Stimulated activated naive CD8-positive, alpha-beta T cell treated with anti-CD3 and anti-CD28 coated beads, Interleukin-15, amount 100 ng/mL, for 72 hours (primary cell): ENCODE results near the gene TRABD2B.
A peak's percentile ranks its signal among the peaks of the same experiment; 100 is the strongest.

Source experiments
- ATAC-seq: fragments of 150-1000 bp; cut with Tn5 transposase; 2 replicates; pipeline ENCODE4 v1.10.0; 2021; ENCODE audit warnings: mild to moderate bottlenecking, moderate library complexity
- DNase-seq, 2 donors: peaks; one replicate each; pipeline ENCODE4 v3.0.0; 2021 to 2022
- H3K27ac Mint-ChIP-seq, 2 donors: one replicate each; pipeline ENCODE4 v1.8.0; 2022; ENCODE audit warnings: mild to moderate bottlenecking in 2 of 2, mixed read lengths in 2 of 2, moderate library complexity in 2 of 2
- H3K27me3 Mint-ChIP-seq: one replicate; pipeline ENCODE4 v1.8.0; 2022; ENCODE audit warnings: mixed read lengths
- H3K4me1 Mint-ChIP-seq: one replicate; pipeline ENCODE4 v1.8.0; 2022; ENCODE audit warnings: mild to moderate bottlenecking, mixed read lengths
- H3K4me3 Mint-ChIP-seq, 2 donors: one replicate each; pipeline ENCODE4 v1.8.0; 2022; ENCODE audit warnings: mild to moderate bottlenecking in 2 of 2, mixed read lengths in 2 of 2, moderate library complexity in 1 of 2
- H3K9me3 Mint-ChIP-seq, 2 donors: one replicate each; pipeline ENCODE4 v1.8.0; 2022; ENCODE audit warnings: mixed read lengths in 2 of 2

The TRABD2B gene

DNA sequence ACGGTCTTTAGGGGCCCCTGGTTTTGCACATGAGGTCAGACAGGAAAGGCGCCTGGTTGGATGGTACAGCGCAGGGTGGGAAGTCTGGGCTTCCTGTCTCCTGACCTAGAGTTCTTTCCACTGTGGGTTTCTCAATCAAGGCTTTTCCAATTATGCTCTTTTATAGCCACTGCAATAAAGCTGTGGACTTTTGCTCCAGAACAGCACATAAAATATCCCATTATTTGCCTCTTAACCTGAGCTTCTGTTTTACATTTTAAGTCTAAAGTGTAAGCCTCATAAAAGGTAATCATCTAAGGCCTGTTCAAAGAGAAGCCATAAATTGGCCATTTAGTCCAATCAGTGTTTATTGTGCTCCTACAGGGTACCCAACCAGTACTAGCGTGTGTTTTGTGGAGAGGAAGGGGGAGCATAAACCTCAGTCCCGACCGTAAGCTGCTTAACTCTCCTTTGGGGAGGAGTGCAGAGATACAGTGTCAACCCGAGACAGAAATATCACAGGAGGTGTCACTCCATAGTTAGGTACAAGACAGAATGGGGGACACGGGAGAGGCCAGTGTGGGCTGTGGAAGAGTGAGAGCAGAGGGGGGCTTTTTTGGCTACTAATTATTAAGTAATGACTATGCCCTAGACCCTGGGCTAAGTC is 270.0 kb downstream of the TRABD2B start:
- peaks cover 10% of the 10 kb centered on the region for H3K4me1 Mint-ChIP-seq
- DNase-seq (no peak), ATAC-seq (no peak)
- H3K27me3 Mint-ChIP-seq, result peaks cover 75% of the 10 kb centered on the region
- H3K27ac Mint-ChIP-seq, result no peak overlapping the region
- no peaks in the 10 kb centered on the region for H3K9me3 Mint-ChIP-seq
- no peak overlapping the region for H3K4me3 Mint-ChIP-seq

DNA sequence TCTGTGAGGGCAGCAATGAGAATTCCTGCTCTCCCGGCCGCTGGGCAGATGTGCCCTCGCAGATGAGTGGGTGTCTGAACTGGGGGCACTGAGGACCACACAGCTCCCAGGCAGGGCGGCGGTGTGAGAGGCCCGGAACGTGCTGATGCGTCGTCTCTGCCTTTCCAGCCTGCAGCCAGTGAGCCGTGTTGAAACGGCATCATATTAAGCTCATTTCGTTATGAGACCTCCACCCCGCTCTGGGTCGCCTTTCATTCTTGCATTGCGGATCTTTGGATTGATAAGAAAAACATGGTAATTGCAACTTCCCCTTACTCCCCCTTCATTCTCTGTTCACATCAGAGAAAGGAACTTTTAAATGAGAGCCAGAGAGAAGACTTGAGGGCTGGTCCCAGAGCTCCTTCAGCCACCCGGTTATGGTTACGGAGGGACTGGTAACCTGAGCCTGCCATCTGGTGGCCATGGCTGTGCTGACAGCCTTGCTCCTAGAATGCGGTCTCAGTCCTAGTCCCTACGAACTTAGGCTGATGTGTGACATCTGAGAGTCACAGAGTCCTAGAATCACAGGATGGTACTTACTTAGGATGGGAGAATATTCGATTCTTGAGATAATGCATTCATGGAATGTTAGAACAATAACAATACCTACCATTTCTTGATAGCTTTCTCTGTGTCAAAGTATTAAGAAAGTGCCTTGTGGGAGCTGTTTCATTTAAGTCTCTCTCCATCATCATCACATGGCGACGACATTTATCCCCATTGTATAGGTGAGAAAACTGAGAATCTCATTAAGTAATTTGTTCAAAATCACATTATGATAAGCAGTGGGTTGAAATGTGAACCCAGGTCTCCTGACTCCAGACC is 271.0 kb downstream of the TRABD2B start:
- Mint-ChIP-seq H3K4me3 (peak overlapping the region; percentile 53 to 65), H3K27ac (no peak overlapping the region), H3K9me3 (no peaks in the 10 kb centered on the region), H3K27me3 (peaks cover 76% of the 10 kb centered on the region), H3K4me1 (peaks cover 10% of the 10 kb centered on the region)
- DNase-seq (peak; percentile 48 to 63), ATAC-seq (peak; percentile 87)

DNA sequence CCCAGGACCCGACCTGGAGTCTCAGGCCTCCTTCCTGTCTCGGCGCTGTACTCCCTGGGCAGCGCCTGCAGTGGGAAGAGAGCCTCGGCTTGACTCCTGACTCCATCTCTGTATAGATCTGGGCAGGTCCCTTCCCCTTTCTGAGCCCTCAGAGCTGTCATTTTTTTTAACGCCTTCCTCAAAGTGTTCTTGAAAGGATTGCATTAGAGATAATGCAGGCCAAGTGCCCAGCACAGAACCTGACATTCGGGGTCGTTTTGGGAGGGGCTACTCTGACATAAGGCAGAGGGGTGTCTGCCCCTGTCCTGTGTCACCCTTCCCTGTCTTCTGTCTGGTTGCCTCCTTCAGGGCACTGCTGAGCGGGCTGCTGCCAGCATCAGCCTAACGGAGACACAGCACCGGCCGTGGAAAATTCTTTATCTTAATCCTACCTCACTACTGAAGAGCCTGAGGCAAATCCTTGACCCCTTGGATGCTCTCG is 271.6 kb downstream of the TRABD2B start:
- peaks cover 10% of the 10 kb centered on the region for H3K4me1 Mint-ChIP-seq
- H3K27me3 Mint-ChIP-seq, result peaks cover 74% of the 10 kb centered on the region
- no peaks in the 10 kb centered on the region for H3K9me3 Mint-ChIP-seq
- H3K4me3 Mint-ChIP-seq, result no peak overlapping the region
- ATAC-seq, result no peak
- H3K27ac Mint-ChIP-seq, result no peak overlapping the region
- no peak for DNase-seq

DNA sequence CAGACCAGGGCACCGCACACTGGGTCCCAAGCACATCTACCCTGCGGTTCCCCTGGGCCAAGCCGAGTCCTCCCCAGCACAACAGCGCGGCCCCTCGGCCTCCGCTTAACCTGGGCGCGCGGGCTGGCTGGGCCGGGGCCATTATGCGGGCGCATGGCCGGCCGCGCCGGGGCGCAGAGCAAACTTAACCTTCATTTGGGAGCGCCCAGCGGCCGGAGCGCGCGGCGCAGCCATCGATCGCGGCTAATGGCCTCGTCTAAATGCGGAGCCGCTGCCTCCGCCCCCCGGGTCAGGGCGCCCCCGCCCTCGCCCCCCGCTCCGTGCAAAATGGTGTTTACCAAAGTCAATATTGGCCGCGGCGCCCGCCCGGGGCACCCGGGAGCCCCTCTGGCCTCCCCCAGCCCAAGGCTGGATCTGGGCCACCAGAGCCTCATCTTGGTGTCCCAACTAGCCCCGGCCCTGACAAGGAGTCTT is 272.1 kb downstream of the TRABD2B start:
- Mint-ChIP-seq H3K4me1 (peaks cover 10% of the 10 kb centered on the region), H3K9me3 (no peaks in the 10 kb centered on the region), H3K4me3 (no peak overlapping the region), H3K27ac (no peak overlapping the region), H3K27me3 (peaks cover 75% of the 10 kb centered on the region)
- ATAC-seq (no peak), DNase-seq (no peak)

DNA sequence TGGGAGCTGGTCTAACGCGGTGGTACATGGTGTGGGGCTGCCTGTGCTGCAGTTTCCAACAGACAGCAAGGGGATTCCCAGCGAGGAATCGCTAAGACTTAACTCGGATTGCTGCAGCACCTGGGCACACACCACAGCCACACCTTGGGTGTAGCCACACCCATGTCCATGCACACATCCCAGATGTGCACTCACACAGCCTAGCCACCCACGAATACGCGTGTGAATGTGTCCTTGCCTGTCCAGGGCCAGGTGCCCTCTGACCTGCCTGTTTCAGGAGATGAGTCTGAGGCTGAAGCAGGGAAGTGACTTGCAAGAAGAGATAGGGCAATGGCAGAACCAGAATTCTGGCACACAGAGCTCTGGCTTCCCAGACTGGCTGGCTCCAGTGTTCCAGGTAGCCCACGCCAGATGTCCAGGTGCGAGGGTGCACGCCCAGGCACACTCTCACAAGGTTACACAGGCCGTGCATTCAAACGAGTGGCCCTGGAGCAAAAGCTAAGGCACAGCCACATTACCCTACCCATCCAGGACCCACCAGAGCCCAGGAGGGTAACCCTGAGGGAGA is 272.7 kb downstream of the TRABD2B start:
- DNase-seq (no peak), ATAC-seq (no peak)
- no peak overlapping the region for H3K4me3 Mint-ChIP-seq
- peaks cover 10% of the 10 kb centered on the region for H3K4me1 Mint-ChIP-seq
- H3K27ac Mint-ChIP-seq, result no peak overlapping the region
- H3K9me3 Mint-ChIP-seq, result no peaks in the 10 kb centered on the region
- H3K27me3 Mint-ChIP-seq, result peaks cover 80% of the 10 kb centered on the region

- H3K9me3 Mint-ChIP-seq, result no peaks in the 10 kb centered on the region
- ATAC-seq (no peak), DNase-seq (no peak)
- H3K4me3 Mint-ChIP-seq, result no peak overlapping the region
- H3K4me1 Mint-ChIP-seq, result peaks cover 10% of the 10 kb centered on the region
- peaks cover 77% of the 10 kb centered on the region for H3K27me3 Mint-ChIP-seq
- H3K27ac Mint-ChIP-seq, result no peak overlapping the region
These were observed 274.1 kb downstream of the TRABD2B start for GRCh38 chr1:47722909-47723580.

DNA sequence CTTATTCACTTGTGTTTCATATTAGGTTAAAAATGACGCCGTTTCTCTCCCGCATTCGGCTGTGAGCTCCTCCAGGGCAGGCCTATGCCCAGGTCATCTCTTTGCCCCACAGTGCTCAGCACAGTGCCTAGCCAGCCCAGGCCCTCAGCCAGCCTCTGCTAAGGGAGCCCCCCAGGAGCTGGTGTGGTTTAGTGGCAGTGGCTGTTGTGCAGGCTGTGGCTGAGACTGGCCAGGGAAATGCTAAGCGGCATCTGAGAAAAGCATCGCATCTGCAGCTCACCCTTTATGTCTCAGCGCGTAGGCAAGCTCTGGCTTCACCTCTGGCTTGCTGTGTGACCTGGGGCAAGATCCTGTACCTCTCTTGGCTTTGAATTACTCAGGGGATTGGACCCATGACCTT is 275.1 kb downstream of the TRABD2B start:
- Mint-ChIP-seq H3K4me1 (peaks cover 10% of the 10 kb centered on the region), H3K27me3 (peaks cover 67% of the 10 kb centered on the region), H3K4me3 (no peak overlapping the region), H3K27ac (no peak overlapping the region), H3K9me3 (no peaks in the 10 kb centered on the region)
- ATAC-seq (no peak), DNase-seq (no peak)

GRCh38 chr1:47720111-47720510 is 277.1 kb downstream of the TRABD2B start:
- DNase-seq (no peak), ATAC-seq (no peak)
- no peak overlapping the region for H3K4me3 Mint-ChIP-seq
- no peak overlapping the region for H3K27ac Mint-ChIP-seq
- no peaks in the 10 kb centered on the region for H3K4me1 Mint-ChIP-seq
- H3K9me3 Mint-ChIP-seq, result no peaks in the 10 kb centered on the region
- H3K27me3 Mint-ChIP-seq, result peaks cover 67% of the 10 kb centered on the region

DNA sequence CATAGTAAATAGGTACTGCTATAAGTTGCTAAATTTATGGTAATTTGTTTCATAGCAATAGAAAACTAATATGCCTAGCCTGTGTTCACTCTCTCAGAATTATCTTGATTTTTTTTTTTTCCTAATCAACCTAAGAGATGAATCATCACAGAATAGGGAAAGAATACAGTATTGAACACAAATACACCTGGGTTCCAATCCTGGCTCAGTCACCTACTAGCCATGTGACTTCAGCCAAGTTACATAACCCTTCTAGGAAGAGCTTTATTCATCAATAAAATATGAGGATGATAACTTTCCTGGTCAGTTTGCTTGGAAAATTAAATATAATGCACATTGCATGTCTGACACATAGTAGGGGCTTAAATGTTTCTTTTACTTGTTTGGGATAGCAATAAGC is 279.8 kb downstream of the TRABD2B start:
- Mint-ChIP-seq H3K4me3 (no peak overlapping the region), H3K27me3 (peaks cover 65% of the 10 kb centered on the region), H3K9me3 (no peaks in the 10 kb centered on the region), H3K4me1 (no peaks in the 10 kb centered on the region), H3K27ac (no peak overlapping the region)
- DNase-seq (no peak), ATAC-seq (no peak)

- Mint-ChIP-seq H3K4me1 (peaks cover 19% of the 10 kb centered on the region), H3K9me3 (no peaks in the 10 kb centered on the region), H3K27me3 (peaks cover 77% of the 10 kb centered on the region), H3K4me3 (no peak overlapping the region), H3K27ac (no peak overlapping the region)
- ATAC-seq, result no peak
- no peak for DNase-seq
These were observed 283.0 kb downstream of the TRABD2B start for GRCh38 chr1:47713975-47714767.

- peaks cover 26% of the 10 kb centered on the region for H3K4me1 Mint-ChIP-seq
- no peak for ATAC-seq
- no peaks in the 10 kb centered on the region for H3K9me3 Mint-ChIP-seq
- no peak for DNase-seq
- H3K27me3 Mint-ChIP-seq, result peaks cover 84% of the 10 kb centered on the region
- H3K27ac Mint-ChIP-seq, result no peak overlapping the region
- no peak overlapping the region for H3K4me3 Mint-ChIP-seq
These were observed 283.7 kb downstream of the TRABD2B start for GRCh38 chr1:47713333-47713953.

GRCh38 chr1:47712596-47713299 is 284.4 kb downstream of the TRABD2B start:
- no peak for ATAC-seq
- Mint-ChIP-seq H3K27me3 (peaks cover 91% of the 10 kb centered on the region), H3K4me1 (peaks cover 33% of the 10 kb centered on the region), H3K4me3 (no peak overlapping the region), H3K27ac (no peak overlapping the region), H3K9me3 (no peaks in the 10 kb centered on the region)
- DNase-seq, result no peak

- ATAC-seq (no peak), DNase-seq (no peak)
- Mint-ChIP-seq H3K27ac (no peak overlapping the region), H3K4me3 (no peak overlapping the region), H3K27me3 (peaks cover 98% of the 10 kb centered on the region), H3K9me3 (no peaks in the 10 kb centered on the region), H3K4me1 (peaks cover 33% of the 10 kb centered on the region)
These were observed 285.2 kb downstream of the TRABD2B start for GRCh38 chr1:47711848-47712492.
